Adrenal gland (tissue), 5 donors: ENCODE data around the gene LPAR3.

Source experiments
- CTCF ChIP-seq, 6 experiments: fragments of 450-650 bp in 4 of 6; fragments of 200-600 bp in 2 of 6; sonication (generic) in 1 of 6; IDR thresholded peaks; 1 replicate in 5 of 6; 2 replicates in 1 of 6; pipeline versions ENCODE4 v1.5.1 to v1.8.0; 2016 to 2021; ENCODE audit warnings: antibody characterized with exemption in 6 of 6, mild to moderate bottlenecking in 2 of 6, moderate library complexity in 1 of 6
- POLR2A ChIP-seq, 2 donors: fragments of 450-650 bp; IDR thresholded peaks; one replicate each; pipeline ENCODE4 v1.6.1; 2017; ENCODE audit warnings: antibody characterized with exemption in 2 of 2, mild to moderate bottlenecking in 2 of 2, moderate library complexity in 1 of 2
- donor health status: DM: no; HTN: no; CAD: no.

GRCh38 chr1:84889437-84889836 is 3.6 kb downstream of the LPAR3 start:
- TF ChIP-seq CTCF (IDR thresholded peaks at IDR 0.05) (no peak), POLR2A (IDR thresholded peaks at IDR 0.05) (no peak)
